GM10266 (cell line): ENCODE data around the gene MEA1.

Source experiments
- DNase-seq: peaks from one replicate; pipeline ENCODE4 v3.0.0; 2012; ENCODE audit errors: extremely low spot score
- CTCF ChIP-seq: IDR thresholded peaks from 2 replicates; pipeline ENCODE4 v1.5.1; 2012; ENCODE audit warnings: mild to moderate bottlenecking, low read depth; ENCODE audit not compliant: control insufficient read depth, insufficient read depth; ENCODE audit errors: missing control alignments

MEA1 gene

GRCh38 chr6:42963179-42963854, 50.4 kb downstream of the MEA1 start:
- no peak for TF ChIP-seq CTCF
- DNase-seq: no peak

GRCh38 chr6:42962502-42963178, 51.1 kb downstream of the MEA1 start:
- TF ChIP-seq CTCF: no peak

GRCh38 chr6:42962096-42962495, 51.6 kb downstream of the MEA1 start:
- TF ChIP-seq CTCF: no peak
- DNase-seq: no peak

More at GRCh38 chr6:42962502-42963178, 51.1 kb downstream of the MEA1 start:
- no peak for DNase-seq
